ENCODE measurements around the gene MAGOHB.

GRCh38 chr12:10645910-10646309 lies 32.5 kb upstream of the MAGOHB start:
- TF ChIP-seq POLR2A (IDR thresholded peaks at IDR 0.05) (no peak), CTCF (IDR thresholded peaks at IDR 0.05) (no peak)

Measured in Peyer's patch (tissue), 4 donors.